GM19438 (cell line): ENCODE measurements around the gene ARL15.

Source experiments
- ATAC-seq: cut with Tn5 transposase; IDR thresholded peaks from one replicate; pipeline ENCODE4 v1.9.1; 2021; ENCODE audit warnings: low read depth; ENCODE audit not compliant: unreplicated experiment

ARL15 gene

DNA sequence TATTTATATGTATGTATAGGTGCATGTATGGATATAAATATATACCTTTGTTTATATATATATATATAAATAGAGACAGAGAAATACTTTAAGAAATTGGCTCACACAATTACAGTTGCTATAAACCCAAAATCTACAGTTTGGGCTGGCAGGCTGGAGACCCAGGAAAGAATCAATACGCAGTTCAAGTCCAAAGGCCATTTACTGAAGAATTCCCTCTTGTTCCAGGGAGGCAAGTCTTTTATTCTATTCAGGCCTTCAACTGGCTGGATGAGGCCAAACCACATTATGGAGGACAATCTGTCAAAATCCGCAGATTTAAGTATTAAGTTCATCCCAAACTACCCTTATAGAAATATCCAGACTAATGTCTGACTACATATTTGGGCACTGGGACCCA is 144.7 kb downstream of the ARL15 start:
- ATAC-seq = no peak

- ATAC-seq = no peak
Observed at GRCh38 chr5:54162184-54162583, 148.2 kb downstream of the ARL15 start.

DNA sequence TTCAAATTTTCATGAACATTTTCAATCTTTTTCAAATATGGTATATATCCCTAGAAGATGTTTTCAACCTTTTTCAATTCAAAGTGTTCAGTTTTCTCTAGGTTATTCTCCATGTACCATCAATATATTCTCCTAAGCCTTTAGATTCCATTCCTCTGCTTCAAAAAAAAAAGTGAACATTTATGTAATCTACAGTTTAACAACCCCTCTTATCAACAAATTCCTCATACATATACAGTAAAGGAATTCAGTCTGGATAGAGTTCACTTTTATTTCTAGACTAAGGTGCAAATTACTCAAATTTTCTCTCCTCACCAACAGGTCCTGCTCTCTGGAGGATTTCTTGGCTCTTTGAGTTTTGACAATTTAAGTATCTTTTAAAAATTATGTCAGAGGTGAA is 150.0 kb downstream of the ARL15 start:
- no peak for ATAC-seq

DNA sequence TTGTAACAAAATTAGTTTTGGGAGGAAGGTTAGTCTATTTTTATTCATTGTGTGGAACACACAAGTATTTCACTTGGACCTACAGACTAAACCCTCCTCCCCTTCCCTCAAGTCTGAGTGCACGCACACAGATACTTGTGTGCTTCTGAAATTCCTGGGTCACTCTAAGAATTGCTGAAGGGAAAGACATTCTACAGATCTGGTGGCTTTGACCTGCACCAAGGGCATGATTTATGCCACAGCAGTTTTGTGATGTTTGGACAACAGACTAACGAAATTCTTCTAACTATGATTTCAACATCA is 150.5 kb downstream of the ARL15 start:
- no peak for ATAC-seq

DNA sequence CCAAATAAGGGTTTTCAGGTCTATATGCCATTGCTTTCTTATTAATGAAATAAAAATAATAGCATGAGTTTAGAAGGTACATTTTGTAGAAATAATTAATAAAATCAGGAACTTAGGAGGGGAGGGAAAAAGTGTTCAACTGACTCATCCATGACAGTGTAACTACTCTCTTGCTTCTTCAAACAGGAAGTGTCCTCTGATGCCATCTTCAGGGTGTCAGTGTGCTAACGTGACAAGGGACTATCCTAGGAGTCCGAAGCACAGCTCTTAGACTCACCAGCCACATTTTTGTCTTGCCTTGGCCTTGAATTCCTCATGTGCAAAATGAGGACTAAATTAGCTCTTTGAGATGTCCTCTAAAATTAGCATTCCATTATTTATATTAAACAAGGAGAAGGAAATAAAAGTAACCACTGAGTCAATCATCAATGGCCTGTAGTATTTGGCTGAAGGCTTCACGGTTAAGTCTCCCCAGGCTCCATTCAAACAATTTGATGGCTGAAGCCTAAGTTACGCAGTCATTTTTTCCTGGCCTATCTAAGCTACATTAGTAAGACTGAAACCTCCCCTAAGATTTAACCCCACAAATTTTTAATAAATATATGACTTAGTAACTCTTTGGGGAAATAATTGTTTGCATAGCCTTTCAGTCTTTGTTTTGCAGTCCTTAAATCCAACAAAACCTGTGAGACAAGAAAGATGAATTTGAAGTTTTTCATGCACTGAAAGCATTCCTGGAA is 151.1 kb downstream of the ARL15 start:
- no peak for ATAC-seq

DNA sequence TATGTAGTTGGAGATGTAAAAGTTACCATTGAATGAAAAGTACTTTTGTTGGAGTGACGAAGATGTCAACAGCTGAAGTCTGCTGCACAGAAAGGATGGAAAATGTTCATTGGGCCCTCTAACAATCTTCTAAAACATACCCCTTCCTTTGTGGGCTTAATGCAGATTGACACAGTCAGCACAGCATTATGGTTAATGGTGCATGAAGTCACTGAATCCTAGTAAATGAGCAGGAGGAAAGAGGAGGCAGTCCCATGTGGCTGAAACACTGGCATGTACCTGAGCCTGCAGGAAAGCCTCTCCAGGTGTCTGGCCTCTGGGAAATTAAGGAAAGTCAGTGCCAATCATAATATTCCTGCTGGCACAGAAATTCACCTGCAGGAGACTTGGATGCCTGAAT is 153.8 kb downstream of the ARL15 start:
- ATAC-seq = no peak

- ATAC-seq = no peak
Observed at GRCh38 chr5:54150841-54151240, 159.5 kb downstream of the ARL15 start.

- ATAC-seq = no peak
Observed at GRCh38 chr5:54148858-54149257, 161.5 kb downstream of the ARL15 start.

DNA sequence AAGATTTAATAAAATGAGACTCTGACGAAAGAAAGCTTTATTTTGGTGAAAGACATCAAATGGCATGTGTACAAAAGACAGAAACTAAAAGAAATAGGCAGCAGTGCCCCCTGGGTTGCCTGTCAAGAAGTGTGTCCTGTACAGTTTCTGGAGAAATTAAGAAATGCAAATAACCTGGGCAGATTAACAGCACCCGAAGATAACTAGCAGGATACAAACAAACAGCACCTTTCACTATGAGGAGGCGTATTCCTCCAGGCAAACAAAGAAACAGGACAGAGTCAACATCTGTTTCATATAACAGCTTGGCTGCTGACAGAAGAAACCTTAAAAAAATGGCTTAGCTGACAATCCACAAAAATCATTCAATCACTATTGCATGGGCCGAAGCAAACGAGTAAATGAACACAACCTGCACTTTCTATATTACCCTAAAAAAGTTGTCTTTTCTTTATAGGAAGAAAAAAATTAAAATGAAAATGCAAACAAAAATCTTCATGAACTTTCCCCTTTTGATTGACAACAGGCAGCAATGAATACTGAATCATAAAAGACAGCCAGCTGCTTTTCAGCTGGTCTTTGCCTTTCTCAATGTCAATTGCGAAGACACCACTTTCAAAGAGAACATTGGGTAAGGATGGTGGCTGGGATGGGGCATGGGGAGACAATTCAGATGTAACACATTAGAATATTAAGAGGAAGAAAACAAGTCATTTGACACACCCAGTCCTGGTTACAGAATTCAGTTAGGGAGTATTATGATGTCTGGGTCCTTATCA is 162.1 kb downstream of the ARL15 start:
- ATAC-seq = no peak

GRCh38 chr5:54146916-54147315 is 163.5 kb downstream of the ARL15 start:
- no peak for ATAC-seq

- ATAC-seq = no peak
Observed at GRCh38 chr5:54146390-54146789, 164.0 kb downstream of the ARL15 start.

GRCh38 chr5:54140247-54140840 is 170.0 kb downstream of the ARL15 start:
- ATAC-seq = no peak

GRCh38 chr5:54136516-54137440 is 173.6 kb downstream of the ARL15 start:
- ATAC-seq = no peak

DNA sequence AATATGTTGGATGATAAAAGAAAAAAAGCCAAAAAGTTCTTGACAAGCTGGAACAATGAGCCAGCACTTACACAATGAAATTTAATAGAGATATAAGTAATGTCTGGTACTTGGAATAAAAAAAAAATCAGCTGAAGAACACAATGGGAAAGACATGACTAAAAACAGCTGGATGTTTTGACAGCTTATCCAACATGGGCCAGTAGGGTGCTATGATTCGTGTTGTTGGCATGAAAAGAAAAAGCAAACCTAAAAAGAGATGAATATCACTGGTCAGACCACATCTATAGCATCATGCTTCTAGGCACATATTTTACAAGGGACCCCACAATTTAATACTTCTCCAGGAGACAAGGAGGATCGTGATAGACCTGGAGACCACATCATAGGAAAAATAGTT is 175.3 kb downstream of the ARL15 start:
- no peak for ATAC-seq

- ATAC-seq = no peak
Observed at GRCh38 chr5:54133917-54134316, 176.5 kb downstream of the ARL15 start.

DNA sequence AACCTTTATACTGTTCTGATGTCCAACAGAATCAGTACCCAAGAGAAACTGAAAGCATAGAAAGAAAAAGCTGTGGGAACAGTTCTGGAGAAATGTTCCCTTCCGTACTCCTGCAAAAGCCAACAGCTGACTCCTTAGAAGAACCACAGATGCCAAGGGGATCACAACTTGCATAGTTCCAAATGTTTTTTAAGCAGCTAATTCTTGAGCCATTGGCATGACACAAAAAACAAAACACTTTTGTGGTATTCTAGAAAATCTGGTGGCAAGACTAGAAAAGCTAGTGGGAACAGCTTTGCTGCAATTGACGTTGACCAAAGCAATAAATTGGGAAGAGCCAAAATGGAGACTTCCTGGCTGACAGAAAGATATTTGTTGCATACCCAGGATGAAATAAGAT is 189.9 kb downstream of the ARL15 start:
- no peak for ATAC-seq

DNA sequence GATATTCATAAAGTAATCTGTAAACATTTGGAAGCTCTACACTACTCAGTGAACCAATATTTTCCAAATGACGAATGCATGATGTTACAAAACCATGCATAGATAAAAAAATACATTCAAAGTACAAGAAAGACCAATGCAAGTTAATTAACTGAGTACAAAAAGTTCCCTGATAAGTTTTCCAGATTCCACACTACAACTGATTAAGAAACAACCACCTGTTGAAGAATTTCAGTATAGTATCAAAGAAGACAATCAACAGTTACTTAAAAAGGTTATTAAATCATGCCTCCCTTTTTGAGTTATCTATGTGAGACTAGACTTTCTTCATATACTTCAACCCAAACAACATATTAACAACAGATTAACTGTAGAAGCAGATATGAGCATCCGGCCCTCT is 192.4 kb downstream of the ARL15 start:
- ATAC-seq = no peak

GRCh38 chr5:54115735-54116403 is 194.5 kb downstream of the ARL15 start:
- ATAC-seq = no peak

- no peak for ATAC-seq
Observed at GRCh38 chr5:54113060-54113459, 197.3 kb downstream of the ARL15 start.

GRCh38 chr5:54109626-54110330 is 200.6 kb downstream of the ARL15 start:
- ATAC-seq = no peak
